Measurements from ENCODE around the gene MRPL44. TPM values are rescaled to one million over a fixed set of nuclear protein-coding genes. Genes with fewer than 3 reads are reported as not detected.

MRPL44 gene
- total RNA-seq, 2 donors from 2014 or later: 40.8 to 49.4 TPM

DNA sequence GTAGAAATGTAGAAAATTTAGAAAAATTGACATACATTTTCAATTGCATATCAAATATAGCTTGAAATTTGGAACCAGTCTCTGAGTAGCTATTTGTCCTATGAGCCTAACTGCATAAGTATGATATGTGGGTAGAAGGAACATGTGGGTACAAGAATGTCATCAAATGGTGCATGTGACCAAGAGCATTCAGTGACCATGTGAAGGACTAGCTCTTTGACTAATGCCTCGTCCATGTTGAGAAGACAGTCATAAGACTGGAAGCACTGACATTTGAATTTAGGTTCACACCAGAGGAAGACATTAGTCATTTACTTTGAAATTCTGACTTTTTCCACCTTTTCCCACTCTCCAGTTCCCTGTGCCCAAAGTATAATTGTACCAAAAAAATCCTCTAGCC lies 12.6 kb downstream of the MRPL44 start:
- Histone ChIP-seq H3K9ac (ENCODE audit: low read depth in 2 of 2, low read length in 2 of 2) (no peak overlapping the region), H3K36me3 (no peaks in the 10 kb centered on the region), H3K27me3 (no peaks in the 10 kb centered on the region), H3K4me3 (no peak overlapping the region), H3K4me1 (no peaks in the 10 kb centered on the region), H3K9me3 (no peaks in the 10 kb centered on the region), H3K27ac (no peak overlapping the region)
- intact Hi-C loops (cut with DNase I): loop anchor here (2.0 to 10.0 kb wide), 3 partner anchors 315 to 685 kb away; no protein-coding TSS in a partner anchor
- TF ChIP-seq, protein P1, sequence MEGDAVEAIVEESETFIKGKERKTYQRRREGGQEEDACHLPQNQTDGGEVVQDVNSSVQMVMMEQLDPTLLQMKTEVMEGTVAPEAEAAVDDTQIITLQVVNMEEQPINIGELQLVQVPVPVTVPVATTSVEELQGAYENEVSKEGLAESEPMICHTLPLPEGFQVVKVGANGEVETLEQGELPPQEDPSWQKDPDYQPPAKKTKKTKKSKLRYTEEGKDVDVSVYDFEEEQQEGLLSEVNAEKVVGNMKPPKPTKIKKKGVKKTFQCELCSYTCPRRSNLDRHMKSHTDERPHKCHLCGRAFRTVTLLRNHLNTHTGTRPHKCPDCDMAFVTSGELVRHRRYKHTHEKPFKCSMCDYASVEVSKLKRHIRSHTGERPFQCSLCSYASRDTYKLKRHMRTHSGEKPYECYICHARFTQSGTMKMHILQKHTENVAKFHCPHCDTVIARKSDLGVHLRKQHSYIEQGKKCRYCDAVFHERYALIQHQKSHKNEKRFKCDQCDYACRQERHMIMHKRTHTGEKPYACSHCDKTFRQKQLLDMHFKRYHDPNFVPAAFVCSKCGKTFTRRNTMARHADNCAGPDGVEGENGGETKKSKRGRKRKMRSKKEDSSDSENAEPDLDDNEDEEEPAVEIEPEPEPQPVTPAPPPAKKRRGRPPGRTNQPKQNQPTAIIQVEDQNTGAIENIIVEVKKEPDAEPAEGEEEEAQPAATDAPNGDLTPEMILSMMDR (IDR thresholded peaks at IDR 0.05): no peak
- no peak for DNase-seq

DNA sequence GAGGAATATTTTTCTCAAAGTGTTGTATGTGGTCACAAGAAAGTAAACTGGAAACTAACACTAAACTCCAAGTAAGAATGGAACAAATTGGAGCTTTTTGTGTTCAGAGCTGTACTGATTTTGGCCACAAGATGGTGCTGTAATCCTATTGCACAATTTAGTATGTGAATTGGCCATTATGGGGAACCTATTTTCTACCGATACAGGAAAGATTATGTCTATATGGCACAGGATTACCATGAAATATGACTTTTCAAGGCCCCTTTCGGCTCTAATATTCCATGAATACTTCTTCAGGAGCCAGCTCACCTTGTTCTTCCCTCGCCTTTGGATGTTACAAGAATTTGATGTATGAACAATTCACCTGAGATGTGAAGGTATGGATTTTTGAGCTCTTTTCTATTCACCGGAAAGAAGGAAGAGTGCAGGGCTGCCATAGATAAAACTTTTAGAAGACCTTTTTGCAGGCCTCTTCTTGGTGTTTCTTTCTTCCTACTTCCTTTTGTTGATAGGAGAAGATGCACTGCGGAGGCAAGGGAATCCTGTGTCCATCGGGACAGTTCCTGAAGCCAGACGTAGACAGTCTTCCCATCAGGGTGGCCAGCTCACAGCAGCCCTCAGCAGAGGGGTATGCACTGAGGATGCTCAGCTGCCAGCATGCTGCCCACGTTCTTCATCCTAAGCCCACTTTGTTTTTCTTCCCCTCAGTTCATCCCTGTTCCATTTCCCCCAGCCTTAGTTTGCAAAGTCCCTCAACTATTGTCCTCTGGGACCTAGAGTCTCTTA lies 13.3 kb downstream of the MRPL44 start:
- DNase-seq: peak; percentile 64

DNA sequence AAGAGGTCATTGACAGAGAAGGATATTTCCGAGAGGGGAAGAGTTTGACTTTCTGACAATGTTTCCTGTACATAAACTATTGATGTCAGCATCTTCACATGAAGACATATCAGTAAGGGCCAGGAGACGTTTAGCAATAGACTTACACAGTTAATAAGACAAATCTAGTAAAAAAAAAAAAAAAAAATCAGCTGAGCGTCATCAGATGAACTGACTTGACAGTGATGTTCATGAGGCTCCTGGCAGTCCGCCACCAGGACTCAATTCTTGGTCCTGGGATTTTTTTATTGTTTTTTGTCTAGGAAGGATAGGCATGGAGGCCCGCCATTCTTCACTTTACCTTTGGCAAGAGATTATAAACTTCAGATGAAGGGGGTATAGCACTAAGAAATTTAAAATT lies 14.5 kb downstream of the MRPL44 start:
- DNase-seq: no peak
- Histone ChIP-seq H3K27me3 (no peaks in the 10 kb centered on the region), H3K4me3 (no peak overlapping the region), H3K36me3 (no peaks in the 10 kb centered on the region), H3K27ac (no peak overlapping the region), H3K9ac (ENCODE audit: low read depth in 2 of 2, low read length in 2 of 2) (no peak overlapping the region), H3K9me3 (no peaks in the 10 kb centered on the region), H3K4me1 (no peaks in the 10 kb centered on the region)
- intact Hi-C loops (cut with DNase I): loop anchor here (2.0 to 10.0 kb wide), 3 partner anchors 313 to 683 kb away; no protein-coding TSS in a partner anchor
- TF ChIP-seq, protein P1 (IDR thresholded peaks at IDR 0.05): no peak

More for the DNA sequence above, 13.3 kb downstream of the MRPL44 start:
- Histone ChIP-seq H3K27ac (no peak overlapping the region), H3K4me3 (no peak overlapping the region), H3K9ac (ENCODE audit: low read depth in 2 of 2, low read length in 2 of 2) (no peak overlapping the region), H3K27me3 (no peaks in the 10 kb centered on the region), H3K36me3 (no peaks in the 10 kb centered on the region), H3K4me1 (no peaks in the 10 kb centered on the region), H3K9me3 (no peaks in the 10 kb centered on the region)
- TF ChIP-seq, protein P1 (IDR thresholded peaks at IDR 0.05): peak; percentile 87
- intact Hi-C loops (cut with DNase I): loop anchor here (2.0 to 10.0 kb wide), 3 partner anchors 314 to 684 kb away; no protein-coding TSS in a partner anchor

DNA sequence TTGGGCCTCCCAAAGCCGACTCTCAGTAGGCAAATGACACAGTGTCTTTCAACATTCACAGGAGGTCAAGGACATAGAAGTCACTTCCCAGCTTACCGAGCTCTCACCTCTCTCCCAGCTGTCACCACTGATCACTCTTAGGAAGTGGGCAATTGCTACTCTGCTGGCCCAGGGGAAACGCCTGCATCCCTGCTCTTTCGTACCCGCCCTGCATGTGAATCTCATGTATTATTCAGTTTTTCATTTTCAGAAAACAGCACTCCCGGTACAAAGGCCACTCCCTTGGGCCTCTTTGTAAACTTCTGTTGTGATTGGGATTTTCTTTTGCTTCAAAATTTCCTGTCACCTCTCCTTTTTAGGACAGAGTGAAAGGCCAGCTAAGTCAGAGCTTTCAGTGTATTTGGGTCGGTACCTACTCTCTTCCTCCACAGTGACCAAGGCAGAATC lies 15.4 kb downstream of the MRPL44 start:
- DNase-seq: no peak
- Histone ChIP-seq H3K9ac (ENCODE audit: low read depth in 2 of 2, low read length in 2 of 2) (no peak overlapping the region), H3K27ac (no peak overlapping the region), H3K9me3 (no peaks in the 10 kb centered on the region), H3K27me3 (no peaks in the 10 kb centered on the region), H3K4me3 (no peak overlapping the region), H3K36me3 (no peaks in the 10 kb centered on the region), H3K4me1 (no peaks in the 10 kb centered on the region)
- TF ChIP-seq, protein P1 (IDR thresholded peaks at IDR 0.05): no peak
- intact Hi-C loops (cut with DNase I): loop anchor here (10.0 kb wide), 2 partner anchors 392 to 682 kb away; no protein-coding TSS in a partner anchor

DNA sequence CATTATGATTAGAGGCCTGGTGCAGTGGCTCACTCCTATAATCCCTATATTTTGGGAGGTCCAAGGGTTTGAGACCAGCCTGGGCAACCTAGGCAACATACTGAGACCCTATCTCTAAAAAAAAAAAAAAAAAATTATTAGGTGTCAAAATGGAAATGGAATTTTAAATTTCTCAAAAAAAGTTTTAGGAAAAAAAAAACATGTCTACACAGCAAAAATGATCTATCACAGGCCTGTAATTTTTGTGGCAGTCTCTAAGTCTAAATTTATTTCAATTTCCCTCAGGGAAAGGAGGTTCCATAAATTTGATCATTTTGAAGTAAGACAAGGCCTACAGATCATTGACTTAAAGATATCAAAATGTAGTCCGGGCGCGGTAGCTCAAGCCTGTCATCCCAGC lies 16.3 kb downstream of the MRPL44 start:
- intact Hi-C loops (cut with DNase I): loop anchor here (10.0 kb wide), 2 partner anchors 391 to 681 kb away; no protein-coding TSS in a partner anchor
- Histone ChIP-seq H3K9ac (ENCODE audit: low read depth in 2 of 2, low read length in 2 of 2) (no peak overlapping the region), H3K27ac (no peak overlapping the region), H3K36me3 (no peaks in the 10 kb centered on the region), H3K4me1 (no peaks in the 10 kb centered on the region), H3K27me3 (no peaks in the 10 kb centered on the region), H3K4me3 (no peak overlapping the region), H3K9me3 (no peaks in the 10 kb centered on the region)
- DNase-seq: no peak
- TF ChIP-seq, protein P1 (IDR thresholded peaks at IDR 0.05): no peak
